Stimulated activated effector memory CD8-positive, alpha-beta T cell treated with anti-CD3 and anti-CD28 coated beads, Interleukin-12 subunit alpha, Interleukin-12 subunit beta, amount 100 ng/mL, for 72 hours (primary cell): Measurements from ENCODE around the gene GALNT18.

ENCODE experiments used
- ATAC-seq: fragments of 150-1000 bp; cut with Tn5 transposase; 2 replicates; pipeline ENCODE4 v1.10.0; 2021
- DNase-seq, 2 donors: peaks; one replicate each; pipeline ENCODE4 v3.0.0; 2021 to 2022; ENCODE audit warnings: low spot score in 2 of 2
- H3K27ac Mint-ChIP-seq: one replicate; pipeline ENCODE4 v1.8.0; 2022; ENCODE audit warnings: mild to moderate bottlenecking, mixed read lengths
- H3K36me3 Mint-ChIP-seq: one replicate; pipeline ENCODE4 v1.8.0; 2022; ENCODE audit warnings: mild to moderate bottlenecking, mixed read lengths
- H3K4me1 Mint-ChIP-seq: one replicate; pipeline ENCODE4 v1.8.0; 2022; ENCODE audit warnings: mixed read lengths
- H3K4me3 Mint-ChIP-seq: one replicate; pipeline ENCODE4 v1.8.0; 2022; ENCODE audit warnings: mild to moderate bottlenecking, mixed read lengths
- H3K9me3 Mint-ChIP-seq: one replicate; pipeline ENCODE4 v1.8.0; 2022; ENCODE audit warnings: mixed read lengths

The GALNT18 gene

GRCh38 chr11:11297578-11297977 lies 324.2 kb downstream of the GALNT18 start:
- H3K4me1 Mint-ChIP-seq: no peaks in the 10 kb centered on the region
- H3K27ac Mint-ChIP-seq: no peak overlapping the region
- H3K9me3 Mint-ChIP-seq: no peaks in the 10 kb centered on the region
- ATAC-seq: no peak
- no peak for DNase-seq
- no peaks in the 10 kb centered on the region for H3K36me3 Mint-ChIP-seq
- H3K4me3 Mint-ChIP-seq: no peak overlapping the region

- Mint-ChIP-seq H3K9me3 (no peaks in the 10 kb centered on the region), H3K36me3 (no peaks in the 10 kb centered on the region), H3K27ac (no peak overlapping the region), H3K4me3 (no peak overlapping the region), H3K4me1 (no peaks in the 10 kb centered on the region)
- ATAC-seq (no peak), DNase-seq (no peak)
These were observed 325.4 kb downstream of the GALNT18 start for GRCh38 chr11:11296434-11296833.

GRCh38 chr11:11294551-11294855 lies 327.3 kb downstream of the GALNT18 start:
- no peaks in the 10 kb centered on the region for H3K9me3 Mint-ChIP-seq
- H3K4me3 Mint-ChIP-seq: no peak overlapping the region
- H3K4me1 Mint-ChIP-seq: no peaks in the 10 kb centered on the region
- no peak overlapping the region for H3K27ac Mint-ChIP-seq
- ATAC-seq: no peak
- no peaks in the 10 kb centered on the region for H3K36me3 Mint-ChIP-seq
- DNase-seq: no peak

GRCh38 chr11:11293798-11294550 lies 327.8 kb downstream of the GALNT18 start:
- Mint-ChIP-seq H3K27ac (no peak overlapping the region), H3K4me3 (no peak overlapping the region), H3K9me3 (no peaks in the 10 kb centered on the region), H3K4me1 (no peaks in the 10 kb centered on the region), H3K36me3 (no peaks in the 10 kb centered on the region)
- ATAC-seq: no peak
- no peak for DNase-seq

GRCh38 chr11:11292839-11293238 lies 329.0 kb downstream of the GALNT18 start:
- ATAC-seq (no peak), DNase-seq (no peak)
- Mint-ChIP-seq H3K4me3 (no peak overlapping the region), H3K27ac (no peak overlapping the region), H3K36me3 (no peaks in the 10 kb centered on the region), H3K4me1 (no peaks in the 10 kb centered on the region), H3K9me3 (no peaks in the 10 kb centered on the region)

GRCh38 chr11:11291041-11292015 lies 330.5 kb downstream of the GALNT18 start:
- Mint-ChIP-seq H3K9me3 (no peaks in the 10 kb centered on the region), H3K4me1 (no peaks in the 10 kb centered on the region), H3K4me3 (no peak overlapping the region), H3K27ac (no peak overlapping the region), H3K36me3 (no peaks in the 10 kb centered on the region)
- ATAC-seq (no peak), DNase-seq (no peak)

GRCh38 chr11:11290354-11290753 lies 331.5 kb downstream of the GALNT18 start:
- Mint-ChIP-seq H3K4me1 (no peaks in the 10 kb centered on the region), H3K36me3 (no peaks in the 10 kb centered on the region), H3K9me3 (no peaks in the 10 kb centered on the region), H3K4me3 (no peak overlapping the region), H3K27ac (no peak overlapping the region)
- no peak for DNase-seq
- ATAC-seq: no peak

GRCh38 chr11:11289669-11290068 lies 332.1 kb downstream of the GALNT18 start:
- Mint-ChIP-seq H3K4me3 (no peak overlapping the region), H3K4me1 (no peaks in the 10 kb centered on the region), H3K27ac (no peak overlapping the region), H3K9me3 (no peaks in the 10 kb centered on the region), H3K36me3 (no peaks in the 10 kb centered on the region)
- DNase-seq (no peak), ATAC-seq (no peak)

- Mint-ChIP-seq H3K9me3 (no peaks in the 10 kb centered on the region), H3K27ac (no peak overlapping the region)
- DNase-seq: no peak
These were observed 332.7 kb downstream of the GALNT18 start for GRCh38 chr11:11288972-11289616.

GRCh38 chr11:11284481-11284880 lies 337.3 kb downstream of the GALNT18 start:
- H3K4me1 Mint-ChIP-seq: no peaks in the 10 kb centered on the region
- ATAC-seq (no peak), DNase-seq (no peak)
- no peaks in the 10 kb centered on the region for H3K9me3 Mint-ChIP-seq
- H3K4me3 Mint-ChIP-seq: no peak overlapping the region
- H3K27ac Mint-ChIP-seq: no peak overlapping the region
- no peaks in the 10 kb centered on the region for H3K36me3 Mint-ChIP-seq

More at GRCh38 chr11:11288972-11289616, 332.7 kb downstream of the GALNT18 start:
- Mint-ChIP-seq H3K36me3 (no peaks in the 10 kb centered on the region), H3K4me3 (no peak overlapping the region), H3K4me1 (no peaks in the 10 kb centered on the region)
- ATAC-seq: no peak

- Mint-ChIP-seq H3K27ac (no peak overlapping the region), H3K4me3 (no peak overlapping the region), H3K4me1 (no peaks in the 10 kb centered on the region), H3K36me3 (no peaks in the 10 kb centered on the region), H3K9me3 (no peaks in the 10 kb centered on the region)
- ATAC-seq: peak; percentile 38
- no peak for DNase-seq
These were observed 340.2 kb downstream of the GALNT18 start for GRCh38 chr11:11281626-11282025.

- no peaks in the 10 kb centered on the region for H3K4me1 Mint-ChIP-seq
- H3K4me3 Mint-ChIP-seq: no peak overlapping the region
- H3K9me3 Mint-ChIP-seq: no peaks in the 10 kb centered on the region
- no peak overlapping the region for H3K27ac Mint-ChIP-seq
- no peak for ATAC-seq
- no peaks in the 10 kb centered on the region for H3K36me3 Mint-ChIP-seq
- DNase-seq: no peak
These were observed 341.0 kb downstream of the GALNT18 start for GRCh38 chr11:11280826-11281225.

GRCh38 chr11:11279956-11280689 lies 341.7 kb downstream of the GALNT18 start:
- Mint-ChIP-seq H3K4me3 (no peak overlapping the region), H3K36me3 (no peaks in the 10 kb centered on the region), H3K27ac (no peak overlapping the region), H3K9me3 (no peaks in the 10 kb centered on the region), H3K4me1 (no peaks in the 10 kb centered on the region)
- no peak for DNase-seq
- no peak for ATAC-seq

- Mint-ChIP-seq H3K4me3 (no peak overlapping the region), H3K36me3 (no peaks in the 10 kb centered on the region), H3K4me1 (no peaks in the 10 kb centered on the region), H3K27ac (no peak overlapping the region), H3K9me3 (no peaks in the 10 kb centered on the region)
- ATAC-seq (no peak), DNase-seq (no peak)
These were observed 349.6 kb downstream of the GALNT18 start for GRCh38 chr11:11272254-11272653.

- Mint-ChIP-seq H3K9me3 (no peaks in the 10 kb centered on the region), H3K27ac (no peak overlapping the region), H3K4me1 (no peaks in the 10 kb centered on the region), H3K4me3 (no peak overlapping the region), H3K36me3 (no peaks in the 10 kb centered on the region)
- DNase-seq: no peak
- ATAC-seq: no peak
These were observed 351.5 kb downstream of the GALNT18 start for GRCh38 chr11:11270236-11270775.
